Measurements from ENCODE around the gene MEIS2. TPM values are rescaled to one million over a fixed set of nuclear protein-coding genes. Genes with fewer than 3 reads are reported as not detected.

Gene MEIS2
- total RNA-seq, 6 experiments from 2014 or later, result 31.8 to 48.0 (median 42.8) TPM

DNA sequence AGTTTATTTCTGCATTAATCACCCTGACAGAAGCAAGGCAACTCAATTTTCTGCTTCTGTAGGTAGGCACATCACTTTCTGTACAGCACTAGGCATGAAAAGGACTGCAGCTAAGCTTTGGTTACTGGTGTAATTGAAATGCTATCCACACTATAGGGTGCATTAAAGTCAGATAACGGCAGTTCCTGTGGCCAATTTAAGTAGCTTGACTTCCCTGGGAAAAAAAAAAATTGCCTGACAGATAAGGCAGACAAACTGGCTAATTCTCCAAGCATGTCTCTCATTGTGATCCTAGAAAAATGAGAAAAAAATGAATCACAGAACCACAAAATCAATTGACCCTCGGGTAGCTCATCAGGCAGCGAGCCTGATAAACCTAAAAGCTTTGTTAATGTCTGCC, 151.4 kb downstream of the MEIS2 start:
- Mint-ChIP-seq H3K27ac (no peak overlapping the region), H3K9me3 (no peaks in the 10 kb centered on the region), H3K4me1 (ENCODE audit: low read depth) (peaks cover 38% of the 10 kb centered on the region), H3K4me3 (no peak overlapping the region), H3K36me3 (ENCODE audit: low read depth) (peaks cover 47% of the 10 kb centered on the region), H3K27me3 (ENCODE audit: insufficient read depth) (no peaks in the 10 kb centered on the region; the same call in 1 of the 2 replicates)
- no peak for DNase-seq
- TF ChIP-seq, protein P1, sequence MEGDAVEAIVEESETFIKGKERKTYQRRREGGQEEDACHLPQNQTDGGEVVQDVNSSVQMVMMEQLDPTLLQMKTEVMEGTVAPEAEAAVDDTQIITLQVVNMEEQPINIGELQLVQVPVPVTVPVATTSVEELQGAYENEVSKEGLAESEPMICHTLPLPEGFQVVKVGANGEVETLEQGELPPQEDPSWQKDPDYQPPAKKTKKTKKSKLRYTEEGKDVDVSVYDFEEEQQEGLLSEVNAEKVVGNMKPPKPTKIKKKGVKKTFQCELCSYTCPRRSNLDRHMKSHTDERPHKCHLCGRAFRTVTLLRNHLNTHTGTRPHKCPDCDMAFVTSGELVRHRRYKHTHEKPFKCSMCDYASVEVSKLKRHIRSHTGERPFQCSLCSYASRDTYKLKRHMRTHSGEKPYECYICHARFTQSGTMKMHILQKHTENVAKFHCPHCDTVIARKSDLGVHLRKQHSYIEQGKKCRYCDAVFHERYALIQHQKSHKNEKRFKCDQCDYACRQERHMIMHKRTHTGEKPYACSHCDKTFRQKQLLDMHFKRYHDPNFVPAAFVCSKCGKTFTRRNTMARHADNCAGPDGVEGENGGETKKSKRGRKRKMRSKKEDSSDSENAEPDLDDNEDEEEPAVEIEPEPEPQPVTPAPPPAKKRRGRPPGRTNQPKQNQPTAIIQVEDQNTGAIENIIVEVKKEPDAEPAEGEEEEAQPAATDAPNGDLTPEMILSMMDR (IDR thresholded peaks at IDR 0.05), result no peak

DNA sequence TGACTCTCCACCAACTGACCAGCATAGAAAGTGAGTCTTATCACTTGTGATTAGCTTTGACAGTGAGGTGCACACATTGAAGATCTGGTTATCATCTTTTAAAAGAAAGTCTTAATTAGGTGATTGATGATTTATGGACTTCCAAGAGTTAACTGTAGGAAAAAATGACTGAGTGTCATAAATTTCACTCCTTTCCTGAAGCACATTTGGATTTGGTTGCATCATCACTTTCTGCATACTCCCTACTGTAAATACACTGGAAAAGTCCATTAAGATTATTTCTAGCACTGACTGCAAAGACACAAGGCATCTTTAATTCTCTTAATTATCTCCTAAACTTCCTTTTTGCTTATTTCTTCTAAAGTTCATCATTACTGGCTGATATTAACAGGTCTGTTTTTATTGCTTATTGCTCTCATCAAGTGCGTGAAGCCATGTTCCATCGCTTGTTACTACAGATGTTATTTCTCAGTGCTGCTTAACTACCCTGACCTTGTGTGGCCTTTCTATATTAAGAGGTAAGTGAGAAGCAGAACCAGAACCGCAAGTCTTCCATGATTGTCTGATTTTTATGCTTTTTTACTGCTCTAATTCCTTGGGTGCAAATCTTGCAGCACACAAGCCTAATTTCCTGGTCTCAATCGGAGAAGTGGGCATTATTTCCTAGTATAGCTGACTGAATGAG, 153.2 kb downstream of the MEIS2 start:
- DNase-seq, result no peak
- peaks cover 26% of the 10 kb centered on the region for H3K4me1 Mint-ChIP-seq (ENCODE audit: low read depth)
- H3K36me3 Mint-ChIP-seq (ENCODE audit: low read depth), result peaks cover 59% of the 10 kb centered on the region
- TF ChIP-seq, protein P1 (IDR thresholded peaks at IDR 0.05), result no peak
- no peaks in the 10 kb centered on the region for H3K9me3 Mint-ChIP-seq
- no peaks in the 10 kb centered on the region; the same call in 1 of the 2 replicates for H3K27me3 Mint-ChIP-seq (ENCODE audit: insufficient read depth)
- H3K4me3 Mint-ChIP-seq, result no peak overlapping the region
- no peak overlapping the region for H3K27ac Mint-ChIP-seq

DNA sequence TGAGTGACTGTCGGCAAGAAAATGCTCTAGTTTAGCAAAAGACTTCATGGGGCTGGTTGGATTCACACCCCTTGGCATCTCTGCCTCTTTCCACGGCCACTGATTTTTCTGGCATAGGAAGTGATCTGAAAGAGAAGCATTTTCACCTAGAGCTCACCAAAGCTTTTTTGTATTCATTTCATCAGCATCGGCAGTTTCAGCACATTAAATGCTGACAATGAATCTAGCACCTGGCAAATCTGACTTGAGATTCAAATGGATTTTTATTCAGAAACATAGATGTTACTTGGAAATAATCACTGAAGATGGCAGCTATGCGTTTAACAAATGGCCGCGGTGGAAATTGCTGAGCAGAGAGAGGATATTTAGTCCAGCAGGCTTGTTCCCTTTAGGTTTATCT, 155.9 kb downstream of the MEIS2 start:
- H3K4me3 Mint-ChIP-seq, result no peak overlapping the region
- no peak for DNase-seq
- H3K36me3 Mint-ChIP-seq (ENCODE audit: low read depth), result peaks cover 75% of the 10 kb centered on the region

DNA sequence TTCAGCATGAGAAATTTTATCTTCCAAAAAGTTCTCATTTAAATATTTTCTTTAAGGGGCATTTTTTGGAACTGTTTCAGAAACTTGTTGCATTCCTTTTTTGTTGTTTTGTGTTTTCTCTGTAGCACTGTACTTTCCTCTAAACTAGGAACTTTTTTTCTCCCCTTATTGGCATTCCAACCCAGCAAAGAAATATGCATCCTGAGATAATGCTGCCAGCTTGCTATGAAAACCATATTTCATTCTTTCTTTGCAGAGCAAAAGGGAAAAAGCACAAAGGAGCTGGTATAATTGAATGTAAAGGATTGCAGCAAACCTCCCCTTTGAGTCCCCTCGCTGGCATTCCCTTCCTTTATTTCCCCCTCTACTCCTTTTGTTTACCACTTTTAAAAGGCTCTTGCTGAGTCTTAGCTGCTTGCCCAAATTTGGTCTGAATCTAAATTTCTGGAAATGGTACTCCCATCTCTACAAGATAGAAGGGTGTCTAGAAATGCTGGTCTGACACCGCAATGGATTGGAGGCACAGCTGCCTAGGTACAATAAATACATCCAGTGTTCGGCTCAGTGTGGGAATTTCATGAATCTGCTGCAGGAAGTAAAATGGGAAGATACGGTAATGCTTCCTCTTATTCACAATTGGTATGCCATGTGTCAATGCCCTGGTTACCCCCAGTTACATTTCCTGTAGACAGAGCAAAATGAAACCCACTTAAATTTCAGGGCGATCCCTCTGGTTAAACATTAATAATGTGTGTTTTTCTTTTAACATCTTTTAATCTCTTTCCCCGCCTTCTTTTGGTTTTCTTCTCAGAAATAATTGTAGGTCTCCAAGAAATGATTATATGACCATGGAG, 156.6 kb downstream of the MEIS2 start:
- TF ChIP-seq, protein P1 (IDR thresholded peaks at IDR 0.05), result no peak
- no peak for DNase-seq
- Mint-ChIP-seq H3K9me3 (no peaks in the 10 kb centered on the region), H3K27ac (no peak overlapping the region), H3K4me3 (no peak overlapping the region), H3K27me3 (ENCODE audit: insufficient read depth) (no peaks in the 10 kb centered on the region; the same call in 1 of the 2 replicates), H3K4me1 (ENCODE audit: low read depth) (peaks cover 19% of the 10 kb centered on the region), H3K36me3 (ENCODE audit: low read depth) (peaks cover 82% of the 10 kb centered on the region)

More for the DNA sequence above, 155.9 kb downstream of the MEIS2 start:
- H3K27me3 Mint-ChIP-seq (ENCODE audit: insufficient read depth), result no peaks in the 10 kb centered on the region; the same call in 1 of the 2 replicates
- no peaks in the 10 kb centered on the region for H3K9me3 Mint-ChIP-seq
- TF ChIP-seq, protein P1 (IDR thresholded peaks at IDR 0.05), result no peak
- H3K27ac Mint-ChIP-seq, result no peak overlapping the region
- peaks cover 15% of the 10 kb centered on the region; the same call in 1 of the 2 replicates for H3K4me1 Mint-ChIP-seq (ENCODE audit: low read depth)

DNA sequence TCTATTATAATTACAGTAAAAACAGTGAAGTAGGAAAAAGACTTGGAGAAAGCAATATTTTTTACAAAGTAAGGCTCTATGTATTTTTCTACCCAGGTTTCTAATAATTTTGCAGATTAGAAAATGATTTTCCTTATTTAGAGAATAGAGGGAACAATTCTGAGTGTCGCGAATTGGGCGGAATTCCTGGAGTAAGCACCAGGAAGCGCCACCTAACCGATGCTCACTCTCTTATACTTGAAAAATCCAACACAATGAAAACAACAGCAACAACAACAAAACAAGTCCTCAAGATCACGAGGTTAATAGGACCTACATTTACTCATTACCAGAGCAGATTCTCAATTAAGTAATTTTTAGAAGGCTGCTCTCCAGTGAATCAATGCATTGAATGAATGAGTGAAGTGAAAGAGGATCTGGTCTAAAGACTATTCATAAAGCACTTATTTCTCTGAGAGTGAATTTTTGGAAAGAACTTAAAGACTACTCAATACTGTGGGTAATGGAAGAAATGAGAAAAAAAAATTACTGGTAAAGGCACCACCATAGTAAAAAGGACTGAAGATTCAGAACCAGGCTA, 158.0 kb downstream of the MEIS2 start:
- no peaks in the 10 kb centered on the region for H3K9me3 Mint-ChIP-seq
- no peaks in the 10 kb centered on the region; the same call in 1 of the 2 replicates for H3K27me3 Mint-ChIP-seq (ENCODE audit: insufficient read depth)
- peaks cover 75% of the 10 kb centered on the region for H3K36me3 Mint-ChIP-seq (ENCODE audit: low read depth)
- DNase-seq, result no peak
- no peak overlapping the region for H3K27ac Mint-ChIP-seq
- peaks cover 32% of the 10 kb centered on the region for H3K4me1 Mint-ChIP-seq (ENCODE audit: low read depth)
- TF ChIP-seq, protein P1 (IDR thresholded peaks at IDR 0.05), result no peak
- H3K4me3 Mint-ChIP-seq, result no peak overlapping the region

All from HFFc6 (cell line).